HG03196 (cell line): ENCODE measurements around the gene CMTM7.

Source experiments
- ATAC-seq: cut with Tn5 transposase; IDR thresholded peaks from one replicate; pipeline ENCODE4 v1.9.1; 2021; ENCODE audit not compliant: unreplicated experiment

Gene CMTM7

GRCh38 chr3:32391643-32392535 lies at the start of gene CMTM7:
TSS of gene CMTM7 (plus strand) at chr3:32391853. CDS start at chr3:32391907, 54 bp downstream.
- peak; percentile 68 for ATAC-seq

DNA sequence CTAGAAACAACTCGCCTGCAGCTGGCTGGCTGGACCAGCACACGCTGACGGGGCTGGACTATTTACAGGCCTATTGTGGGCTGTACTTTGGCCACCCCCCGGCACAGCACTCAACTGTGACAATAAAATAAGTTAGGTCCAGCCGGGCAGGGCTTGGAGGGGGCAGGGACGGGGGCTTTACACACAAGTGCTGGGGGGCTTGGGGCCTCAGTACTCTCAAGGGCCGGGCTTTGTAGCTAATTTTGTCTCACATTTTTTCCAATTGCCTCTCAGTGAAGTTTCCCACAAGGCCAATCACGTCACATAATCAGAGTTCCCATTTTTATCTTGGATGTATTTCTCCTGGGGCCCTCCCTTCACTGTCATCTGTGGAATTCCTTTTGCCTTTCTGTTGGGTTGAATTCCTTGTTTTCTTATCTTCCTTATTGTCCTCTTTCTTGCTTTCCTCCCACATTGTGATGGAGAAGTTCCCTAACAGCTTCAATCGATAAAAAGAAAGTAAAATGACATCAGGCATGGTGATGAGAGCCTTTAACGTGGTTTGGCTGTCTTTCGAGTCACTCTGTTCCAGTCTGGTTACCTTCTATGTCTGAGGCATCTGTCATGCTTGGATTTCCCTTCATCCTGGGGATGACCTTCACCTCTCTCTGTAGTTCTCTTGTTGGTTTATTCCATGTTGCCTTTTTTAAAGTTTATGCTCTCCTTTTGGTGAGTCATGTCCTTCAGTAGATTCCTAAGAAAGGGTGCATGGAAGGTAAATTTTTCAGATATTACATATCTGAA lies 44.1 kb upstream of the CMTM7 start:
- no peak for ATAC-seq

DNA sequence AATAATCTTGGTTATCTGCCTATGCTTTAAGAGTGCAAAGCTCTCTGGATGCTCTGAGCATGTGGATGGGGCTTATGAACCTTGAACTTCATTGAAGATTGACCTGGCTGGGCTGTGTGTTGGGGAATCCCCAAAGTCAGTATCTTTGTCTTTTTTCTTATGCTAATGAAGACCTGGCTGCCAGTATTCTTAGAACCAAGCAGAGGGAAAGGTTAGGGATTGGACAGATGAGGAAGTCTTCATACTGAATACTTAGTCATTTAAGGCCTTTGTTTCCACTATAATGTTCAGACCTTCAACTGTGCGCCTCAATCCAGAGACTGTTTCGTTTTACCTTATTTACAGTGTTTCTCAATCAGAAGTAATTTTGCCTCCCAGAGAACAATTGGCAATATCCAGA lies 42.5 kb upstream of the CMTM7 start:
- no peak for ATAC-seq

GRCh38 chr3:32352563-32352962 lies 39.1 kb upstream of the CMTM7 start:
- no peak for ATAC-seq

DNA sequence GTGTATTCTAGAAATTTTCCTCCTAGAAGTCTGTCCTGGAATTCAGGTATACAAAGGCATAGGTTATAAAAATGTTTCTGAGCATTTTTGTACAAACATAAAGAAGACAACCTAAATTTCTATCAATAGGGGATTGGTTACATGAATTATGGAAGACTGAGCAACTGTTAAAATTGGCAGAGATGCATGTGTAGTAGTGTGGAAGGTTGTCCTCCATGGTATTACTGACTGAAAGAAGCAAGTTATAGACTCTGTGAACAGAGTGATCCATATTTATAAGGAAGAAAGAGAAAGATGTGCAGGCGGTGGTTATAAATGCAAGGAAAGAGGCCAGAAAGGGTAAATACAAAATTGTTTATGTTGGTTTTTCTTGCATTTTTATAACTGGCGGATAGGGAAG lies 38.3 kb upstream of the CMTM7 start:
- ATAC-seq = no peak

DNA sequence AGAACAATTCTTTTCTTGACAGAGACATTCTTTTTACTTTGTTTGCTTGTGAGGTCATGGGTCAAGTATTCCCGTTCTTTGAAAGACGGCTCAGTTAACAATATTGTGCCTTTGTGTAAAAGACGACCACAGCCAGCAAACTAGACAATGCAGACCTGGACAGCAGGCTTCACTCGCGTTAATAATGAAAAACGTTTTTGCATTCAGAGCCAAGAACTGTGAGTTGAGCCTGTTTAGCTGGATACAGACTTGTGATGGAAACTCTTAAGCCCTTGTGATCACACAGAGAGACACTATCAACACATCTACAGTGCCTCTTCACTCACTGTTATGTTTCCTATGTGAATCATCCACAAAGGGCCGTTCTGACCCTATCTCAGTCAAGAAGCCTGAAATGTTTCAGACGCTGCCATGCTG lies 37.3 kb upstream of the CMTM7 start:
- ATAC-seq = no peak

- no peak for ATAC-seq
Measured at GRCh38 chr3:32355751-32356291, 35.8 kb upstream of the CMTM7 start.

- ATAC-seq = no peak
Measured at GRCh38 chr3:32359766-32360492, 31.7 kb upstream of the CMTM7 start.

- ATAC-seq = no peak
Measured at GRCh38 chr3:32360493-32360827, 31.2 kb upstream of the CMTM7 start.

DNA sequence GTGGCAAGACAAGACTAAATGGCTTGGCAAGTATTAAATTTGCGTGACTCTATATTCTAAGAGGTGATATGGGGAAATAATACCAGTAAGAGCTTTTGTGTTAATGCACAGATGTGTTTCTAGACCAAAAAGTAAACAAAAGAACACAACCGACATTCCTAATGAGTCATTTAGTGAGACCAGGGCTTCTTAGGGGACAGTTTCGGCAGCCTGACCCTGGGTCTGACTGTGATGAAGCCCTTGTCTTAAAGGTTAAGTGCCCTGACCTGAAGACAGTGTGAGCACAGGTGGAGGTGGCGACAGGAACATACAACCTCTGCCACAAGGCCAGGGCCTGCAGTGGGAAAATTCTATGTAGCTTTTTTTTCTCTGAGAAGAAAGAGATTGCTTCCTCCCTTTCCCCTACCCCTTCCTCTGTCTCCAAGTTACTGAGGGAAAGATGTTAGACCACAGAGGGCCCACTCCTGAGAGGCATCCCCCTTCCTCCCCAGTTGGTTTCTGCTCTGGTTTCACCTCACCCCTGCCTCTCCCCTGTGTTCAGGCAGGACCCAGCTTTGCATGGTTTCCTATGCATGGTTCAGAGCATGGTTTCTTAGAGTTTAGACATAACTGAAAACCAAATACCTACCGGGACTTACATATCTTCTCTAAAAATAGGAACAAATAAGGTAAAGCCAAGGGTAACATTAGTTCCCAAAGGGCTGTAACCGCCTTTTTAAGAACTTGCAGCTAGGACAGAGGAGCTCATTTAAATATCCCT lies 24.8 kb upstream of the CMTM7 start:
- ATAC-seq = no peak

GRCh38 chr3:32367442-32367841 lies 24.2 kb upstream of the CMTM7 start:
- ATAC-seq = no peak

GRCh38 chr3:32371461-32372212 lies 20.0 kb upstream of the CMTM7 start:
- ATAC-seq = no peak

DNA sequence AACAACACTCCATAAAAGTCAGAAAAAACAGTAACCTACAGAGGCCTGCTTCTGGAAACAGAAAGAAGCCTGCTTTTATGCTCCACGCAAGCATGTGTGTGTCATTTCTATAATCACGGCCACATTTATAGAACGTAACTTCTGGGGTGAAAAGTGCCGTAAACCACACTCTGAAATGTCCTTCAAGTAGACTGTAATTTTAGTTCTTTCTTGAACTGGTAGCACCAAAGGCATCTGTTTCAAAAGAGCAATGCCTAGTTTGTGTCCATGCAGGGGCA lies 19.5 kb upstream of the CMTM7 start:
- ATAC-seq = no peak

DNA sequence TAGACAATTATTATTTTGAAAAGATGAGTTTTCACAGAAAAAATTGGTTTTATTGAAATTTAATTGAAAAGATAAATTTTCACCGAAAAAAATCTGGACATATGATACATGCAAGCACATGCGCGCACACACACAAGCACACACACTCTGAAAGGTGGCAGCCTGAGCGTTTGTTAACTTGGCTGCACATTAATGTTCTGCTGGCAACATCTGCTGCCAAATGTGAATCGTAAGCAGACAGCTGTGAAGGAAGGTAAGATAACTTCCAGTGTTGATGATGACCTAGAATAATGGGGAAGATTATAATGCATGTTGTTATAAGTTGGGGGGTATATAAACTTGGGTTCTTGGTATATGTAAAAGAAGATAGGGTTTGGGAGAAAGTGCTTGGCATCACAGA lies 18.4 kb upstream of the CMTM7 start:
- no peak for ATAC-seq

GRCh38 chr3:32373844-32374243 lies 17.8 kb upstream of the CMTM7 start:
- no peak for ATAC-seq

- ATAC-seq = no peak
Measured at GRCh38 chr3:32374788-32375595, 16.7 kb upstream of the CMTM7 start.

DNA sequence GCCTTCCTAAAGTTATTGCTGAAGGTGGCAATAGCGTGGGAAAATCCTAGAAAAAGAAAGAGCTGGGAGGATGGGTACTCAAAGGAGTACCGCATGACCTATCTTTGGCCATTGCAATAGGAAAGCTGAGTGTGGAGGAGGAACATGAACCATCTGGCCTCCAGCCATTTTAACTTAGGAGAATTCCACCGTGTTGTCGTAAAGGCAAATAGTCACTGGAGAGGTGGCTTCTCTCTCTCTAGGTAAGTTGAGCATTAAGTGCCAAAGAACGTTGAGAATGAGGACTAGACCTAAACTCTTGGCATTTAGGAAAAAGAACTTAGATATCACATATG lies 16.1 kb upstream of the CMTM7 start:
- ATAC-seq = no peak

DNA sequence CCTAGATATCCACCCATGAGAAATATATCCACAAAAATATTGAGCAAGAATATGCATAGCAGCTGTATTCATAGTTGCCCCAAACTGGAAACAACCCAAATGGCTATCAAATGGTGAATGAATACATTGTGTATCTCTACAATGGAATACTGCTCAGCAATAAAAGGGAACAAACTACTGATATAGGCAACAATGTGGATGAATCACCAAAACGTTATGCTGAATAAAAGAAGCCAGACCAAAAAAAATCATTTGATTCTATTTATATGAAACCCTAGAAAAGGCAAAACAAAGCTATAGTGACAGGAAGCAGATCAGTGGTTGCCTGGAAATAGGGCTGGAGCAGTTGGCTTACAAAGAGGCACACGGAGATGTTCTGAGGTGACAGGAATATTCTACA lies 15.5 kb upstream of the CMTM7 start:
- ATAC-seq = no peak

DNA sequence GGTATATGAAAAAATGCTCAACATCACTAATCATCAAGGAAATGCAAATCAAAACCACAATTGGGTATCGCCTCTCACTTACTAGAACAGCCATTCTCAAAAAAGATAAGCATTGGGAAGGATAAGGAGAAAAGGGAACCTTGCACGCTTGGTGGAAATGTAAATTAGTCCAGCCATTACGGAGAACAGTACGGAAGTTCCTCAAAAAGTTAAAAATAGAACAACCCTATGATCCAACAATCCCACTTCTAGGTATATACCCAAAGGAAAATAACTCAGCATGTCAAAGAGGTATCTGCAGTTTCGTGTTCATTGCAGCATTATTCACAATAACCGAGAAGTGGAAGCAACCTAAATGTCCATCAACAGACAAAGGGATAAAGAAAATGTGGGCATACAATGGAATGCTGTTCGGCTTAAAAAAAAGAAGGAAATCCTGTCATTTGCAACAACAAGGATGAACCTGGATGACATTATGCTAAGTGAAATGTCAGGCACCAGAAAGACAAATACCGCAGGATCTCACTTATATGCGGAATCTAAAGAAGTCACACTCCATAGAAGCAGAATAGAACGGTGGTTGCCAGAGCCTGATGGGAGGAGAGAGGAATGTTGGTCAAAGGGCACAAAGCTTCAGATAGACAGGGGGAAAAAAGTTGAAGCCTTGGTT lies 11.7 kb upstream of the CMTM7 start:
- no peak for ATAC-seq
